Esophagus muscularis mucosa (tissue), 3 donors: Measurements from ENCODE around the gene ARHGAP6.

ENCODE experiments used
- CTCF ChIP-seq, 3 experiments: fragments of 200-600 bp in 2 of 3; fragments of 450-650 bp in 1 of 3; sonication (generic) in 2 of 3; IDR thresholded peaks; one replicate each; pipeline ENCODE4 v1.5.1; 2017 to 2019; ENCODE audit warnings: antibody characterized with exemption in 3 of 3, mild to moderate bottlenecking in 2 of 3, moderate library complexity in 1 of 3
- POLR2A ChIP-seq: fragments of 450-650 bp; IDR thresholded peaks from one replicate; pipeline ENCODE4 v1.6.1; 2017; ENCODE audit warnings: antibody characterized with exemption, moderate library complexity, mild to moderate bottlenecking, low read depth
- POLR2AphosphoS5 ChIP-seq, 2 donors: sonication (generic); formaldehyde crosslinking; IDR thresholded peaks; one replicate each; pipeline ENCODE4 v1.6.1; 2017; ENCODE audit warnings: antibody characterized with exemption in 2 of 2

- TF ChIP-seq CTCF (IDR thresholded peaks at IDR 0.05) (no peak), POLR2A (no peak), POLR2AphosphoS5 (IDR thresholded peaks at IDR 0.05) (no peak)
Measured at GRCh38 chrX:11197671-11198070, 468.0 kb downstream of the ARHGAP6 start.
